HEK293 (cell line): ENCODE results near the gene ASIC1.

Experiments
- CTCF ChIA-PET: fragments of 350-600 bp; formaldehyde crosslinking; extraction: SDS; loops from one replicate; lab custom pipeline; 2021; ENCODE audit warnings: antibody characterized with exemption; lab: Yijun Ruan, JAX
- POLR2A ChIA-PET: fragments of 300-600 bp; formaldehyde crosslinking; extraction: SDS; loops from one replicate; lab custom pipeline; 2020; ENCODE audit warnings: antibody characterized with exemption, inconsistent platforms; lab: Yijun Ruan, JAX
- H3K27ac ChIP-seq: fragments of 200-500 bp; sonication (Bioruptor generic); 2 replicates; pipeline ENCODE4 v1.5.1; 2014; ENCODE audit warnings: low read depth, low read length, control low read depth, inconsistent platforms; ENCODE audit errors: extremely low read depth
- H3K36me3 ChIP-seq, 2 experiments: fragments of 200-500 bp in 1 of 2; sonication (Bioruptor generic) in 1 of 2; 1 replicate in 1 of 2; 2 replicates in 1 of 2; pipeline ENCODE4 v1.5.1; 2014 to 2017; ENCODE audit warnings: inconsistent platforms in 2 of 2, low read length in 2 of 2; ENCODE audit not compliant: control insufficient read depth in 2 of 2, insufficient read depth in 1 of 2
- H3K4me1 ChIP-seq: fragments of 200-500 bp; sonication (Bioruptor generic); 2 replicates; pipeline ENCODE4 v1.5.1; 2014; ENCODE audit warnings: mild to moderate bottlenecking, low read length, inconsistent platforms; ENCODE audit not compliant: control insufficient read depth, insufficient read depth
- H3K4me3 ChIP-seq: 2 replicates; pipeline ENCODE4 v1.5.1; 2011; ENCODE audit warnings: low read depth, mild to moderate bottlenecking, control low read depth, low read length, moderate library complexity
- H3K9me3 ChIP-seq: fragments of 200-500 bp; sonication (Bioruptor generic); 2 replicates; pipeline ENCODE4 v1.5.1; 2014; ENCODE audit warnings: low read depth, low read length, inconsistent platforms; ENCODE audit not compliant: control insufficient read depth, insufficient read depth
- FEZF1 ChIP-seq: fragments of 450-650 bp; formaldehyde crosslinking; IDR thresholded peaks from 2 replicates; pipeline ENCODE4 v1.5.1; 2016; ENCODE audit warnings: missing biosample characterization, missing genetic modification characterization
- ZBTB48 ChIP-seq: fragments of 450-650 bp; formaldehyde crosslinking; IDR thresholded peaks from 2 replicates; pipeline ENCODE4 v1.5.1; 2016; ENCODE audit warnings: missing biosample characterization, missing genetic modification characterization
- ZFP3 ChIP-seq: fragments of 450-650 bp; formaldehyde crosslinking; IDR thresholded peaks from 2 replicates; pipeline ENCODE4 v1.5.1; 2016; ENCODE audit warnings: low read depth, missing biosample characterization, missing genetic modification characterization
- ZFP37 ChIP-seq: fragments of 450-650 bp; formaldehyde crosslinking; IDR thresholded peaks from 2 replicates; pipeline ENCODE4 v1.5.1; 2016; ENCODE audit warnings: missing biosample characterization, missing genetic modification characterization
- ZNF16 ChIP-seq: fragments of 450-650 bp; formaldehyde crosslinking; IDR thresholded peaks from 2 replicates; pipeline ENCODE4 v1.5.1; 2016; ENCODE audit warnings: low read depth, missing biosample characterization, missing genetic modification characterization
- ZNF184 ChIP-seq: fragments of 450-650 bp; IDR thresholded peaks from 2 replicates; pipeline ENCODE4 v1.5.1; 2018; ENCODE audit warnings: missing biosample characterization, mild to moderate bottlenecking, missing genetic modification characterization
- ZNF292 ChIP-seq: fragments of 450-650 bp; formaldehyde crosslinking; IDR thresholded peaks from 2 replicates; pipeline ENCODE4 v1.5.1; 2016; ENCODE audit warnings: low read depth, missing biosample characterization, missing genetic modification characterization, borderline replicate concordance
- ZNF341 ChIP-seq: fragments of 450-650 bp; formaldehyde crosslinking; IDR thresholded peaks from 2 replicates; pipeline ENCODE4; 2016; ENCODE audit warnings: low read depth, missing biosample characterization, missing genetic modification characterization
- ZNF501 ChIP-seq: fragments of 450-650 bp; formaldehyde crosslinking; IDR thresholded peaks from 2 replicates; pipeline ENCODE4 v1.5.1; 2016; ENCODE audit warnings: missing biosample characterization, missing genetic modification characterization
- TF ChIP-seq, protein P1 (sequence below): fragments of 450-650 bp; formaldehyde crosslinking; IDR thresholded peaks from 2 replicates; pipeline ENCODE4; 2016; ENCODE audit warnings: missing biosample characterization, missing genetic modification characterization
- TF ChIP-seq, protein P2 (sequence below): fragments of 450-650 bp; formaldehyde crosslinking; IDR thresholded peaks from 2 replicates; pipeline ENCODE4 v1.5.1; 2016; ENCODE audit warnings: missing biosample characterization, missing genetic modification characterization
- TF ChIP-seq, protein P3 (sequence below): fragments of 450-650 bp; formaldehyde crosslinking; IDR thresholded peaks from 2 replicates; pipeline ENCODE4 v1.5.1; 2016; ENCODE audit warnings: missing biosample characterization, missing genetic modification characterization
- TF ChIP-seq, protein P4 (sequence below): fragments of 450-650 bp; formaldehyde crosslinking; IDR thresholded peaks from 2 replicates; pipeline ENCODE4 v1.5.1; 2016; ENCODE audit warnings: missing biosample characterization, missing genetic modification characterization

The ASIC1 gene

DNA sequence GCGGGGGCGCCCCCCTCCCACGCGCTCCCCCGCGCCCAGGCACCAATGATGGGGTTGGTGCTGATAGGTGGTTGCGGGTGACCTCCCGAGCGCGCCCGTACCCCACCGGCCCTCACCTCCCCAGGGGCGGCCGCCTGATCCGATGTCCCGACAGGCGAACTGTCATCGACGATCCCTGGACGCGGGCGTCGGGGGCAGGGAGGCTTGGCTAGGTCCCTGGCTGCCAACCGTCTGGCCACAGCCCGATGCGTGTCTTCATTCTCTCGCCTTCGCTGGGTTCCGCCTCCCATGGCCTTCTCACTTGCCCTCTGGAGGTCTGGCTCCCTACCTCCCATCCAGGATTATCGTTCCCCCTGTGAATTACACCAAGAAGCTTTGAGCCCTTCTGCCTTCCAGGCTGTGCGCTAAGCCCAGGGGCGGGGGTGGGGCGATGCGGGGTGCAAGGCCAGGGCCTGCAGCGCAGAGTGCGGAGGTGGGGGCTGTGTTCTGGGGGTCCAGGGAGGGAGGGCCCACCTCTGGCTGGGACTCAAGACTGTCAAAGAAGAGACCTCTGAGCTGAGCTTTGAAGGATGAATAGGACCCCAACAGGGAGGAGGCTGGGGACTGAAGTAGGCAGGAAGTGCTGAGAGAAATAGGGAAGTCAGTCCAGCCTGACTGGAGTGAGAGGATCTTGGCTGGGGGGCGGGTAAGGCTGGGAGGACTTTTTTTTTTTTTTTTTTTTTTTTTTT lies 24.4 kb upstream of the ASIC1 start (continued):
- TF ChIP-seq, protein P1, sequence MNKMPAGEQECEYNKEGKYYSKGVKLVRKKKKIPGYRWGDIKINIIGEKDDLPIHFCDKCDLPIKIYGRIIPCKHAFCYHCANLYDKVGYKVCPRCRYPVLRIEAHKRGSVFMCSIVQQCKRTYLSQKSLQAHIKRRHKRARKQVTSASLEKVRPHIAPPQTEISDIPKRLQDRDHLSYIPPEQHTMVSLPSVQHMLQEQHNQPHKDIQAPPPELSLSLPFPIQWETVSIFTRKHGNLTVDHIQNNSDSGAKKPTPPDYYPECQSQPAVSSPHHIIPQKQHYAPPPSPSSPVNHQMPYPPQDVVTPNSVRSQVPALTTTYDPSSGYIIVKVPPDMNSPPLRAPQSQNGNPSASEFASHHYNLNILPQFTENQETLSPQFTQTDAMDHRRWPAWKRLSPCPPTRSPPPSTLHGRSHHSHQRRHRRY (tag by site-specific recombination), result no peak
- TF ChIP-seq FEZF1 (tag by site-specific recombination) (no peak), ZNF184 (tag by site-specific recombination) (no peak)

DNA sequence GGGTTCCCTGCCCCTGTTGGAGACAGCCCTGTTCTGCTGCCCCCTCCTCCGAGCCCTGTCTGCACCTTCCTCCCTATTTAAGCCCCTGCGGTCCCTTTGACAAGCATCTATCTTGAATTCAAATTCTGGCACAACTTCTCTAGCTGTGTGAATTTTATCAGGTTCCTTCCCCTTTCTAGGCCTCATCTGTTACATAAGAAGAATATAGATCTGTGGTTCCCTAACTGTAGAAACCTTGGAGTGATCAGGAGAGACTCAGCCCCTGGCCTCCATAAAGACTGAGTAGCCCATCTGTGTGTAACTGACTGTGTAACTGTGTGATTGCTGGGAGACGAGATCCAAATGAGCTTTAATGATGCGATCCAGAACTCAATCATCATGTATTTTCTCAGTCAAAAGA lies 19.1 kb upstream of the ASIC1 start:
- TF ChIP-seq ZFP3 (tag by site-specific recombination) (no peak), ZNF16 (no peak), ZNF292 (tag by site-specific recombination) (no peak), ZNF341 (tag by site-specific recombination) (no peak), ZFP37 (tag by site-specific recombination) (no peak), ZBTB48 (tag by site-specific recombination) (no peak), ZNF501 (tag by site-specific recombination) (no peak)
- TF ChIP-seq, protein P2, sequence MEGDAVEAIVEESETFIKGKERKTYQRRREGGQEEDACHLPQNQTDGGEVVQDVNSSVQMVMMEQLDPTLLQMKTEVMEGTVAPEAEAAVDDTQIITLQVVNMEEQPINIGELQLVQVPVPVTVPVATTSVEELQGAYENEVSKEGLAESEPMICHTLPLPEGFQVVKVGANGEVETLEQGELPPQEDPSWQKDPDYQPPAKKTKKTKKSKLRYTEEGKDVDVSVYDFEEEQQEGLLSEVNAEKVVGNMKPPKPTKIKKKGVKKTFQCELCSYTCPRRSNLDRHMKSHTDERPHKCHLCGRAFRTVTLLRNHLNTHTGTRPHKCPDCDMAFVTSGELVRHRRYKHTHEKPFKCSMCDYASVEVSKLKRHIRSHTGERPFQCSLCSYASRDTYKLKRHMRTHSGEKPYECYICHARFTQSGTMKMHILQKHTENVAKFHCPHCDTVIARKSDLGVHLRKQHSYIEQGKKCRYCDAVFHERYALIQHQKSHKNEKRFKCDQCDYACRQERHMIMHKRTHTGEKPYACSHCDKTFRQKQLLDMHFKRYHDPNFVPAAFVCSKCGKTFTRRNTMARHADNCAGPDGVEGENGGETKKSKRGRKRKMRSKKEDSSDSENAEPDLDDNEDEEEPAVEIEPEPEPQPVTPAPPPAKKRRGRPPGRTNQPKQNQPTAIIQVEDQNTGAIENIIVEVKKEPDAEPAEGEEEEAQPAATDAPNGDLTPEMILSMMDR (tag by site-specific recombination), result no peak
- TF ChIP-seq, protein P3, sequence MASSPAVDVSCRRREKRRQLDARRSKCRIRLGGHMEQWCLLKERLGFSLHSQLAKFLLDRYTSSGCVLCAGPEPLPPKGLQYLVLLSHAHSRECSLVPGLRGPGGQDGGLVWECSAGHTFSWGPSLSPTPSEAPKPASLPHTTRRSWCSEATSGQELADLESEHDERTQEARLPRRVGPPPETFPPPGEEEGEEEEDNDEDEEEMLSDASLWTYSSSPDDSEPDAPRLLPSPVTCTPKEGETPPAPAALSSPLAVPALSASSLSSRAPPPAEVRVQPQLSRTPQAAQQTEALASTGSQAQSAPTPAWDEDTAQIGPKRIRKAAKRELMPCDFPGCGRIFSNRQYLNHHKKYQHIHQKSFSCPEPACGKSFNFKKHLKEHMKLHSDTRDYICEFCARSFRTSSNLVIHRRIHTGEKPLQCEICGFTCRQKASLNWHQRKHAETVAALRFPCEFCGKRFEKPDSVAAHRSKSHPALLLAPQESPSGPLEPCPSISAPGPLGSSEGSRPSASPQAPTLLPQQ (tag by site-specific recombination), result no peak
- TF ChIP-seq, protein P4, sequence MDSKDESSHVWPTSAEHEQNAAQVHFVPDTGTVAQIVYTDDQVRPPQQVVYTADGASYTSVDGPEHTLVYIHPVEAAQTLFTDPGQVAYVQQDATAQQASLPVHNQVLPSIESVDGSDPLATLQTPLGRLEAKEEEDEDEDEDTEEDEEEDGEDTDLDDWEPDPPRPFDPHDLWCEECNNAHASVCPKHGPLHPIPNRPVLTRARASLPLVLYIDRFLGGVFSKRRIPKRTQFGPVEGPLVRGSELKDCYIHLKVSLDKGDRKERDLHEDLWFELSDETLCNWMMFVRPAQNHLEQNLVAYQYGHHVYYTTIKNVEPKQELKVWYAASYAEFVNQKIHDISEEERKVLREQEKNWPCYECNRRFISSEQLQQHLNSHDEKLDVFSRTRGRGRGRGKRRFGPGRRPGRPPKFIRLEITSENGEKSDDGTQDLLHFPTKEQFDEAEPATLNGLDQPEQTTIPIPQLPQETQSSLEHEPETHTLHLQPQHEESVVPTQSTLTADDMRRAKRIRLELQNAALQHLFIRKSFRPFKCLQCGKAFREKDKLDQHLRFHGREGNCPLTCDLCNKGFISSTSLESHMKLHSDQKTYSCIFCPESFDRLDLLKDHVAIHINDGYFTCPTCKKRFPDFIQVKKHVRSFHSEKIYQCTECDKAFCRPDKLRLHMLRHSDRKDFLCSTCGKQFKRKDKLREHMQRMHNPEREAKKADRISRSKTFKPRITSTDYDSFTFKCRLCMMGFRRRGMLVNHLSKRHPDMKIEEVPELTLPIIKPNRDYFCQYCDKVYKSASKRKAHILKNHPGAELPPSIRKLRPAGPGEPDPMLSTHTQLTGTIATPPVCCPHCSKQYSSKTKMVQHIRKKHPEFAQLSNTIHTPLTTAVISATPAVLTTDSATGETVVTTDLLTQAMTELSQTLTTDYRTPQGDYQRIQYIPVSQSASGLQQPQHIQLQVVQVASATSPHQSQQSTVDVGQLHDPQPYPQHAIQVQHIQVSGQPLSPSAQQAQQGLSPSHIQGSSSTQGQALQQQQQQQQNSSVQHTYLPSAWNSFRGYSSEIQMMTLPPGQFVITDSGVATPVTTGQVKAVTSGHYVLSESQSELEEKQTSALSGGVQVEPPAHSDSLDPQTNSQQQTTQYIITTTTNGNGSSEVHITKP (tag by site-specific recombination), result no peak
- no peak overlapping the region for H3K4me3 ChIP-seq
- H3K9me3 ChIP-seq, result no peaks in the 10 kb centered on the region
- ChIA-PET CTCF (interaction anchor here (0.5 to 6.3 kb wide), 38 partner anchors 8 to 1155 kb away, joined by 3 to 145 read pairs (median 6); partner anchors contain the start of genes COX14 and RACGAP1), POLR2A (interaction anchor here (0.5 to 1.9 kb wide), 2 partner anchors 10 to 47 kb away, joined by 4 to 9 read pairs; partner anchors contain the start of gene SMARCD1)
- no peaks in the 10 kb centered on the region for H3K4me1 ChIP-seq
- H3K27ac ChIP-seq, result no peak overlapping the region
- no peaks in the 10 kb centered on the region for H3K36me3 ChIP-seq
